Measurements from ENCODE around the gene GALM.

The GALM gene

GRCh38 chr2:38763228-38763627 lies 97.3 kb downstream of the GALM start:
- no peak for DNase-seq (ENCODE audit: low read depth in 3 of 3, low spot score in 1 of 3)

GRCh38 chr2:38763728-38764127 lies 97.8 kb downstream of the GALM start:
- no peak for DNase-seq (ENCODE audit: low read depth in 3 of 3, low spot score in 1 of 3)

- no peak for DNase-seq (ENCODE audit: low read depth in 3 of 3, low spot score in 1 of 3)
Observed at GRCh38 chr2:38765149-38765548, 99.2 kb downstream of the GALM start.

GRCh38 chr2:38765551-38765950 lies 99.6 kb downstream of the GALM start:
- DNase-seq (ENCODE audit: low read depth in 3 of 3, low spot score in 1 of 3): no peak

DNA sequence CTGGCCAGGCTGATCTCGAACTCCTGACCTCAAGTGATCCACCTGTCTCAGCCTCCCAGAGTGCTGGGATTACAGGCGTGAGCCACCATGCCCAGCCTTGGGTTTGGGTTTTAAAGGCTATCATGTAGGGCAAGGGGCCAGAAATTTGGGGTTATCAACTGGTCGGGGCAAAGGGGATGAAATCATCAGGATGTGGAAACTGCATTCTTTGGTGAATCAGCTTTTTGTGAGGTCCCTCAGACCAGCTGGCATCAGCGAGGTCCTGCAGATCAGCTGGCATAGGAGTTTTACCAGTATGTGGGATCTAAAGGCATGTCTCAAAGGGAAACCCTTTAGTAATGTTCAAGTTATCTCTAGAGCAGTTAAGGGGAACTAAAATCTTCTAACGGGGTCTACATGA lies 105.7 kb downstream of the GALM start:
- DNase-seq (ENCODE audit: low read depth in 3 of 3, low spot score in 1 of 3): no peak

DNA sequence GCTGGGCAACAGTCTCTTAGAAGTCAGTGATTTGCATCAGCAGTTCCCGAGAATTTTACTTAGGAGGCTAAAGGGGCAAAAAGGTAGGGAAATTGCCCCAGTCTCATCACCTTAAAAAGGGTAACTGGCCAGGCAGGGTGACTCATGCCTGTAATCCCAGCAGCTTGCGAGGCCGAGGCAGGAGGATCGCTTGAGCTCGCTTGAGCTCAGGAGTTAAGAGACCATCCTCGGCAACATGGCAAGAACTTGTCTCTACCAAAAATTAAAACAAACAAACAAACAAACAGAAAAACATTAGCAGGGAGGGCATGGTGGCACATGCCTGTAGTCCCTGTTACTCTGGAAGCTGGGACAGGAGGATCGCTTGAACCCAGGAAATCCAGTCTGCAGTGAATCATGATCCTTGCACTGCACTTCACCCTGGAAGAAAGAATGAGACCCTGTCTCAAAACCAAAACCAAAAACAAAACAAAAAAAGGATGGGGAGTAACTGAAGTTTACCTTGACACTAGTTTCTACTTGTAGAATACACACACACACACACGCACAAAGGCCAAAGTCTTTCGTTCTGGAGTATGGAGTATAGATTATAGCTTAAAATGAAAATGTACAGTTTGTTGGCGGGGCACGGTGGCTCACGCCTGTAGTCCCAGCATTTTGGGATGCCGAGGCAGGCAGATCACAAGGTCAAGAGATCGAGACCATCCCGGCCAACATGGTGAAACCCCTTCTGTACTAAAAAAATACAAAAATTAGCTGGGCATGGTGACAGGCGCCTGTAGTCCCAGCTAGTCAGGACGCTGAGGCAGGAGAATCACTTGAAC lies 109.4 kb downstream of the GALM start:
- no peak for DNase-seq (ENCODE audit: low read depth in 3 of 3, low spot score in 1 of 3)

GRCh38 chr2:38775921-38776225 lies 110.0 kb downstream of the GALM start:
- DNase-seq (ENCODE audit: low read depth in 3 of 3, low spot score in 1 of 3): no peak

DNA sequence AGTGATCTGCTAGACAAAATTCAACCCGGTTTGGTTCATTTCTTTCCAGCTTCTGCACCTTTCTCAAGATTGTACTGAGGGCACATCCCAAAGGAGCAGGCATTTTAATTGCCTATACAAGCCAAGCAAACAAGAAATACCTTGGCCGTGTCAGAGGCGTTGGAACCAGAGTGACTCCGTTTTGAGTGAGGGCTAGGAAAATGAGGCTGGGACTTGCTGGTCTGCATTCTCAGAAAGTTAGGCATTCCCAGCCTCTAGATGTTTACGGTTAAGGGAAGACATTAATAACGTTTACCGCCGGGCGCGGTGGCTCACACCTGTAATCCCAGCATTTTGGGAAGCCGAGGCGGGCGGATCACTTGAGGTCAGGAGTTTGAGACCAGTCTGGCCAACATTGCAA lies 110.6 kb downstream of the GALM start:
- no peak for DNase-seq (ENCODE audit: low read depth in 3 of 3, low spot score in 1 of 3)

DNA sequence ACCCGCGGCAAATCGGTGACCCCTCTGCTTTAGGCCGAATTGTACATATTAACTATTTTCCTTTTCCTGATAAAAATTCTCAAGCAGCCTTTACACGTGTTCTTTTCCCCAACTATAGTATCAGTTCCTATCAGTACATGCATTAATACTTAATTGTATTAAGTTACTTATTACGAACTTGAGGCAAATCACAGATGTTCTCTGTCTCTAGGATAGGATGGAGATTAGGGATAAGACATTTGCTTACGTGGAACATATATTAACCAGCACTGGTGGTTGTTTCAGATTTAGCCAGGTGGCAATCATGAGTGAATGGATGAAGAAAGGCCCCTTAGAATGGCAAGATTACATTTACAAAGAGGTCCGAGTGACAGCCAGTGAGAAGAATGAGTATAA lies 112.8 kb downstream of the GALM start:
- no peak for DNase-seq (ENCODE audit: low read depth in 3 of 3, low spot score in 1 of 3)

- no peak for DNase-seq (ENCODE audit: low read depth in 3 of 3, low spot score in 1 of 3)
Observed at GRCh38 chr2:38783586-38783985, 117.7 kb downstream of the GALM start.
